Smooth muscle cell of the pulmonary artery (primary cell): ENCODE data around the gene HADHB. TPM values are rescaled to one million over a fixed set of nuclear protein-coding genes. Genes with fewer than 3 reads are reported as not detected.

ENCODE experiments used
- total RNA-seq: library from RNA; depleted of rRNA; stranded (reverse); fragments of >200 nt; gene quantifications from 2 replicates; pipeline ENCODE4 v1.2.3, GENCODE V29; 2014

Gene HADHB
- total RNA-seq: 103 and 112 TPM in 2 replicates

DNA sequence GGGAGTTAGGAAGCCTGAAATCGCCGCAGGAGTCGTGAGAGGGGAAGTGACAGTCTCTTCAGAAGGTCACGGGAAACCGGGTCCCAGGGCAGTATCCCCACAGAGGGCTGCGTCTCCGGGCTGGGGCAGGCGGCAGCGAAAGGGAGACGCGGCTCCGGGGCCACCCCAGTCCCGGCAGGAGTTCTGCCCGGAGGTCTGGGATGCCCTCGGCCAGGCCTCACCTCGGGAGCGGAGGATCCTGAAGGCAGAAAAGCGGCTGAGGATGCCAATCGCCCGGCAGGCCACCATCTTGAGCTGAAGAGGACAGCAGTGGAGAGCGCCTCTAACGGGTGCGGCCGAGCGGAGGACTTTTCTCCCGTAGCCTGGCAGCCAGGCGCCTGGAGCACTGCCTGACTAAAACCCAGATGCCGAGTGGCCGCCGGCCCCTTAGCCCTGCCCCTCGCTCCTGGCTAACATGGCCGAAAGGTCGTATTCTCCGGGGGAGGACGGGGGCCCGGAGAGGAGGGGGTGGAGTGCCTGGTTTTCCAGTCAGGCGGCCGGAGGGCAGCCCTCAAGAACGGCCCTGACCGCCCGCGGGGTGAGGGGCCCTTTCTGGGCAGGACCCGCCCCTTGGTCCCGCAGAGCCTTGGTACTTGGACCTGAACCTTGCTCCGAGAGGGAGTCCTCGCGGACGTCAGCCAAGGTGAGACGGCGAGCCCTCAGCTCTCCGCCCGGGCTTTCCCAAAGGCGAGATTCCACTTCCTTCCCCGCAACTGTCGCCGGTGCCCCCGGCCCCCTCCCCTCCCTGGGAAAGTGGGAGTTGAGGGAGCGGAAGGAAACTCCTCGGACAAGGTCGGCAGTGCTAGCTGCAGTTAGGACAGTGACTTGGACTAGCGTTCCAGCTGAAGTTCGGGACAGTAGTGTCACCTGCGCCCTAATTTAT, at the start of gene HADHB, which contains the start of gene HADHA:
Gene HADHB (plus strand): TSS at position 631 of the 922 bp plus-strand sequence. CDS start 9,316 bp downstream, outside the sequence.
Gene HADHA (minus strand): TSS at position 324 of the 922 bp plus-strand sequence. CDS start 36 bp downstream, at position 288.

Other genes with a start within 250 kb of the HADHB start
- 124 and 130 TPM in 2 replicates for gene RAB10, start 210.9 kb upstream of the HADHB start, total RNA-seq
- gene GAREM2, start 71.9 kb upstream of the HADHB start, total RNA-seq: 1.7 and 2.4 TPM in 2 replicates
- gene HADHA, start 307 bp upstream of the HADHB start, total RNA-seq: 126 and 140 TPM in 2 replicates
- 15.8 and 18.7 TPM in 2 replicates for gene SELENOI, start 101.2 kb downstream of the HADHB start, total RNA-seq
- gene ADGRF3, start 101.8 kb downstream of the HADHB start, total RNA-seq: 0.20 and 0.26 TPM in 2 replicates
- 0.07 TPM in 1 of 2 replicates, not detected in the other for gene DRC1, start 157.0 kb downstream of the HADHB start, total RNA-seq
- 0.03 TPM in 1 of 2 replicates, not detected in the other for gene OTOF, start 233.2 kb downstream of the HADHB start, total RNA-seq